CD4-positive, alpha-beta T cell treated with Interleukin-10 for 1 hour (primary cell): Measurements from ENCODE around the gene NBEA.
A peak's percentile ranks its signal among the peaks of the same experiment; 100 is the strongest.

Source experiments
- DNase-seq: peaks from one replicate; pipeline ENCODE4 v3.0.0-alpha.2; 2020

NBEA gene

GRCh38 chr13:35718084-35718483 lies 776.0 kb downstream of the NBEA start:
- DNase-seq = no peak

GRCh38 chr13:35720290-35720689 lies 778.2 kb downstream of the NBEA start:
- no peak for DNase-seq

GRCh38 chr13:35720690-35721554 lies 778.9 kb downstream of the NBEA start:
- DNase-seq = peak; percentile 11
